Activated B cell treated with CpG ODN at 0.5 μM for 24 hours (primary cell): ENCODE results near the gene RASGEF1C. TPM values are rescaled to one million over a fixed set of nuclear protein-coding genes. Genes with fewer than 3 reads are reported as not detected.
A peak's percentile ranks its signal among the peaks of the same experiment; 100 is the strongest.

Experiments
- ATAC-seq: fragments of 200-7000 bp; cut with Tn5 transposase; one replicate; pipeline ENCODE4 v1.10.0; 2021; ENCODE audit warnings: low read depth, mild to moderate bottlenecking, moderate library complexity
- CTCF ChIA-PET: fragments of 350-600 bp; sonication (Branson Sonifier 250); formaldehyde crosslinking; loops from one replicate; lab custom pipeline; 2021; ENCODE audit warnings: antibody characterized with exemption; lab: Charles Lee
- POLR2A ChIA-PET: fragments of 350-600 bp; sonication (Branson Sonifier 250); formaldehyde crosslinking; loops from one replicate; lab custom pipeline; 2021; ENCODE audit warnings: antibody characterized with exemption; lab: Charles Lee
- DNase-seq: peaks from one replicate; pipeline ENCODE4 v3.0.0; 2022
- H3K27ac Mint-ChIP-seq: one replicate; pipeline ENCODE4 v1.8.0; 2020; ENCODE audit warnings: mixed read lengths
- H3K27me3 Mint-ChIP-seq: one replicate; pipeline ENCODE4 v1.8.0; 2021; ENCODE audit warnings: mixed read lengths
- H3K36me3 Mint-ChIP-seq: one replicate; pipeline ENCODE4 v1.8.0; 2021; ENCODE audit warnings: low read depth, mixed read lengths
- H3K4me1 Mint-ChIP-seq: one replicate; pipeline ENCODE4 v1.8.0; 2021; ENCODE audit warnings: mixed read lengths
- H3K4me3 Mint-ChIP-seq: one replicate; pipeline ENCODE4 v1.8.0; 2020; ENCODE audit warnings: mild to moderate bottlenecking, mixed read lengths
- H3K9me3 Mint-ChIP-seq: one replicate; pipeline ENCODE4 v1.8.0; 2020; ENCODE audit warnings: mixed read lengths
- intact Hi-C: fragments of 100-400 bp; cut with micrococcal nuclease; formaldehyde crosslinking; loops from one replicate; pipeline ENCODE4 v1.15.1; 2024
- total RNA-seq: library from RNA; stranded (reverse); gene quantifications from 2 replicates; pipeline ENCODE4 v1.2.3, GENCODE V29; 2022
- TF ChIP-seq, protein P1 (sequence below): fragments of 200-600 bp; IDR thresholded peaks from one replicate; pipeline ENCODE4 v1.8.0; 2022; ENCODE audit warnings: antibody characterized with exemption, mild to moderate bottlenecking

Gene RASGEF1C
- total RNA-seq, 1 donor from 2014 or later, result not detected

- Mint-ChIP-seq H3K4me3 (peak within 1 kb of the TSS; percentile 89), H3K27me3 (peaks cover 2% of the 10 kb centered on the region), H3K27ac (peak within 1 kb of the TSS; percentile 84), H3K36me3 (no peaks in the 10 kb centered on the region), H3K4me1 (peaks cover 28% of the 10 kb centered on the region), H3K9me3 (no peaks in the 10 kb centered on the region)
- ChIA-PET POLR2A (interaction anchor here (1.0 kb wide), 1 partner anchor 448 kb away, joined by 3 read pairs; no protein-coding TSS in a partner anchor), CTCF (no interaction called here)
- TF ChIP-seq, protein P1, sequence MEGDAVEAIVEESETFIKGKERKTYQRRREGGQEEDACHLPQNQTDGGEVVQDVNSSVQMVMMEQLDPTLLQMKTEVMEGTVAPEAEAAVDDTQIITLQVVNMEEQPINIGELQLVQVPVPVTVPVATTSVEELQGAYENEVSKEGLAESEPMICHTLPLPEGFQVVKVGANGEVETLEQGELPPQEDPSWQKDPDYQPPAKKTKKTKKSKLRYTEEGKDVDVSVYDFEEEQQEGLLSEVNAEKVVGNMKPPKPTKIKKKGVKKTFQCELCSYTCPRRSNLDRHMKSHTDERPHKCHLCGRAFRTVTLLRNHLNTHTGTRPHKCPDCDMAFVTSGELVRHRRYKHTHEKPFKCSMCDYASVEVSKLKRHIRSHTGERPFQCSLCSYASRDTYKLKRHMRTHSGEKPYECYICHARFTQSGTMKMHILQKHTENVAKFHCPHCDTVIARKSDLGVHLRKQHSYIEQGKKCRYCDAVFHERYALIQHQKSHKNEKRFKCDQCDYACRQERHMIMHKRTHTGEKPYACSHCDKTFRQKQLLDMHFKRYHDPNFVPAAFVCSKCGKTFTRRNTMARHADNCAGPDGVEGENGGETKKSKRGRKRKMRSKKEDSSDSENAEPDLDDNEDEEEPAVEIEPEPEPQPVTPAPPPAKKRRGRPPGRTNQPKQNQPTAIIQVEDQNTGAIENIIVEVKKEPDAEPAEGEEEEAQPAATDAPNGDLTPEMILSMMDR, result no peak
- ATAC-seq (peak; percentile 83), DNase-seq (peak; percentile 91)
- intact Hi-C loops, result loop anchor here (1.0 to 5.0 kb wide), 10 partner anchors 19 to 1444 kb away; partner anchors contain the start of genes CANX, CLK4, CNOT6 and MAPK9
Measured at GRCh38 chr5:180071531-180072255, 137.3 kb downstream of the RASGEF1C start, which contains the start of gene RNF130. RNF130 (minus strand) TSS chr5:180071759; CDS start chr5:180071702, 57 bp downstream.

GRCh38 chr5:180070756-180071530 is 138.1 kb downstream of the RASGEF1C start:
- CTCF ChIA-PET, result no interaction called here
- H3K27ac Mint-ChIP-seq, result peak overlapping the region; percentile 74
- H3K4me1 Mint-ChIP-seq, result peaks cover 28% of the 10 kb centered on the region
- POLR2A ChIA-PET, result interaction anchor here (1.0 kb wide), 1 partner anchor 447 kb away, joined by 3 read pairs; no protein-coding TSS in a partner anchor
- intact Hi-C loops, result loop anchor here (1.0 to 5.0 kb wide), 8 partner anchors 100 to 1444 kb away; partner anchors contain the start of genes CANX, CLK4, CNOT6 and MAPK9
- no peaks in the 10 kb centered on the region for H3K36me3 Mint-ChIP-seq
- DNase-seq (no peak), ATAC-seq (peak; percentile 5)
- H3K9me3 Mint-ChIP-seq, result no peaks in the 10 kb centered on the region
- peaks cover 2% of the 10 kb centered on the region for H3K27me3 Mint-ChIP-seq
- TF ChIP-seq, protein P1, result no peak
- H3K4me3 Mint-ChIP-seq, result peak overlapping the region; percentile 89

- H3K9me3 Mint-ChIP-seq, result no peaks in the 10 kb centered on the region
- peaks cover 28% of the 10 kb centered on the region for H3K4me1 Mint-ChIP-seq
- H3K27ac Mint-ChIP-seq, result peak overlapping the region; percentile 74
- TF ChIP-seq, protein P1, result no peak
- ChIA-PET POLR2A (no interaction called here), CTCF (no interaction called here)
- no peaks in the 10 kb centered on the region for H3K27me3 Mint-ChIP-seq
- H3K36me3 Mint-ChIP-seq, result no peaks in the 10 kb centered on the region
- DNase-seq (no peak), ATAC-seq (no peak)
- intact Hi-C loops, result loop anchor here (2.0 to 5.0 kb wide), 7 partner anchors 99 to 1442 kb away; partner anchors contain the start of genes CLK4, CNOT6 and MAPK9
- H3K4me3 Mint-ChIP-seq, result peak overlapping the region; percentile 89
Measured at GRCh38 chr5:180069589-180070247, 139.3 kb downstream of the RASGEF1C start.

DNA sequence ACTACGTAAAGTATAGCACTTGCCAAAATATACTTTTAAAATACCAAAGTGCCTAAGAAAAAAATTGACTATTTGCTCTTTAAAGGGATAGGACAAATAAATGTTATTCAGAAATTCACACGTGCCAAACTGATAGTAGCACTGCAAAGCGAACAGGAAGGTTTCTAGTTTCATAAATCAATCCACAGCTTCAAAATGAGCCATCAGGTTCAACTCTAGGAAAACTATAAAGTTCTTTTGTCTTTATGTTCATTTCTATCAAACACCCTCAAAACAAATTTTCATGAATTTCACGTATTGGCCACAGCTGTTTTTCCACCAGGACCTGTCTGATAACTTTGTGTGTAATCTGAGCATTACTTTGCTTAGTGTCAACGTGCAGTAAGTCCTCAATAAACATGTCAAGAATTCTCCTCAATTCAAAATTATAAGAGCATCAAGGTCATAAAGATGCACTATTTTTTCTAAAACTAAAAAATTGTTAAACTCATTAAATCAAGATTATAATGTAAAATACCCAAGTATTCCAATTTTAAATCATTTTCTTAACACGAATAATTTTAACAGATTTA is 140.4 kb downstream of the RASGEF1C start:
- intact Hi-C loops, result no loop called here
- no peak for DNase-seq
- no peak for ATAC-seq
- Mint-ChIP-seq H3K4me3 (no peak overlapping the region), H3K36me3 (no peaks in the 10 kb centered on the region), H3K9me3 (no peaks in the 10 kb centered on the region), H3K27me3 (no peaks in the 10 kb centered on the region), H3K4me1 (peaks cover 28% of the 10 kb centered on the region), H3K27ac (no peak overlapping the region)
- POLR2A ChIA-PET, result no interaction called here
- CTCF ChIA-PET, result interaction anchor here (1.6 kb wide), 1 partner anchor 19 kb away, joined by 3 read pairs; no protein-coding TSS in a partner anchor
- TF ChIP-seq, protein P1, result no peak
